B cell (primary cell): ENCODE results near the gene HNRNPCL2. TPM values are rescaled to one million over a fixed set of nuclear protein-coding genes. Genes with fewer than 3 reads are reported as not detected.

Experiments used
- polyA plus RNA-seq: library from polyadenylated mRNA; depleted of rRNA; stranded (reverse); fragments of >200 nt; gene quantifications from 2 replicates; pipeline ENCODE4 v1.2.3, GENCODE V29; 2012
- total RNA-seq, 2 donors: library from RNA; stranded (reverse); fragments of 120-200 nt in 1 of 2; gene quantifications; 1 replicate in 1 of 2; 2 replicates in 1 of 2; pipeline versions ENCODE4 v1.2.3 to v1.2.4, GENCODE V29; 2013 to 2022

HNRNPCL2 gene
- total and polyA plus RNA-seq, 2 donors (not counting 1 experiment from before 2014, with no cell fraction given): not detected

Other genes with a start within 250 kb of the HNRNPCL2 start
- gene PRAMEF4, start 230.7 kb downstream of the HNRNPCL2 start, total RNA-seq: not detected in 2 replicates
- not detected in 2 replicates for gene PRAMEF4, start 230.7 kb downstream of the HNRNPCL2 start, polyA plus RNA-seq
- gene PRAMEF10, start 218.6 kb downstream of the HNRNPCL2 start, total RNA-seq: not detected in 2 replicates
- gene PRAMEF10, start 218.6 kb downstream of the HNRNPCL2 start, polyA plus RNA-seq: not detected in 2 replicates
- not detected in 2 replicates for gene PRAMEF7, start 200.2 kb downstream of the HNRNPCL2 start, total RNA-seq
- gene PRAMEF7, start 200.2 kb downstream of the HNRNPCL2 start, polyA plus RNA-seq: not detected in 2 replicates
- gene PRAMEF6, start 169.3 kb downstream of the HNRNPCL2 start, total RNA-seq: not detected in 2 replicates
- gene PRAMEF6, start 169.3 kb downstream of the HNRNPCL2 start, polyA plus RNA-seq: not detected in 2 replicates
- not detected in 2 replicates for gene PRAMEF27, start 60.3 kb downstream of the HNRNPCL2 start, total RNA-seq
- not detected in 2 replicates for gene PRAMEF27, start 60.3 kb downstream of the HNRNPCL2 start, polyA plus RNA-seq
- not detected in 2 replicates for gene HNRNPCL3, start 56.1 kb downstream of the HNRNPCL2 start, total RNA-seq
- gene HNRNPCL3, start 56.1 kb downstream of the HNRNPCL2 start, polyA plus RNA-seq: not detected in 2 replicates
- gene PRAMEF25, start 46.1 kb downstream of the HNRNPCL2 start, total RNA-seq: not detected in 2 replicates
- gene PRAMEF25, start 46.1 kb downstream of the HNRNPCL2 start, polyA plus RNA-seq: not detected in 2 replicates
- not detected in 2 replicates for gene PRAMEF26, start 39.2 kb upstream of the HNRNPCL2 start, total RNA-seq
- gene PRAMEF26, start 39.2 kb upstream of the HNRNPCL2 start, polyA plus RNA-seq: not detected in 2 replicates
- not detected in 2 replicates for gene HNRNPCL4, start 48.8 kb upstream of the HNRNPCL2 start, total RNA-seq
- gene HNRNPCL4, start 48.8 kb upstream of the HNRNPCL2 start, polyA plus RNA-seq: not detected in 2 replicates
- not detected in 2 replicates for gene PRAMEF9, start 55.0 kb upstream of the HNRNPCL2 start, total RNA-seq
- not detected in 2 replicates for gene PRAMEF9, start 55.0 kb upstream of the HNRNPCL2 start, polyA plus RNA-seq
- not detected in 2 replicates for gene PRAMEF13, start 84.6 kb upstream of the HNRNPCL2 start, total RNA-seq
- not detected in 2 replicates for gene PRAMEF13, start 84.6 kb upstream of the HNRNPCL2 start, polyA plus RNA-seq
- not detected in 2 replicates for gene PRAMEF18, start 109.3 kb upstream of the HNRNPCL2 start, total RNA-seq
- gene PRAMEF18, start 109.3 kb upstream of the HNRNPCL2 start, polyA plus RNA-seq: not detected in 2 replicates
- not detected in 2 replicates for gene PRAMEF5, start 137.3 kb upstream of the HNRNPCL2 start, total RNA-seq
- not detected in 2 replicates for gene PRAMEF5, start 137.3 kb upstream of the HNRNPCL2 start, polyA plus RNA-seq
- not detected in 2 replicates for gene PRAMEF8, start 168.3 kb upstream of the HNRNPCL2 start, total RNA-seq
- gene PRAMEF8, start 168.3 kb upstream of the HNRNPCL2 start, polyA plus RNA-seq: not detected in 2 replicates
- gene PRAMEF33, start 186.7 kb upstream of the HNRNPCL2 start, total RNA-seq: not detected in 2 replicates
- not detected in 2 replicates for gene PRAMEF33, start 186.7 kb upstream of the HNRNPCL2 start, polyA plus RNA-seq
- gene PRAMEF15, start 198.7 kb upstream of the HNRNPCL2 start, total RNA-seq: not detected in 2 replicates
- not detected in 2 replicates for gene PRAMEF15, start 198.7 kb upstream of the HNRNPCL2 start, polyA plus RNA-seq
- gene PRAMEF14, start 230.3 kb upstream of the HNRNPCL2 start, total RNA-seq: not detected in 2 replicates
- not detected in 2 replicates for gene PRAMEF14, start 230.3 kb upstream of the HNRNPCL2 start, polyA plus RNA-seq